ENCODE measurements around the gene PLEKHA1.

Gene PLEKHA1

DNA sequence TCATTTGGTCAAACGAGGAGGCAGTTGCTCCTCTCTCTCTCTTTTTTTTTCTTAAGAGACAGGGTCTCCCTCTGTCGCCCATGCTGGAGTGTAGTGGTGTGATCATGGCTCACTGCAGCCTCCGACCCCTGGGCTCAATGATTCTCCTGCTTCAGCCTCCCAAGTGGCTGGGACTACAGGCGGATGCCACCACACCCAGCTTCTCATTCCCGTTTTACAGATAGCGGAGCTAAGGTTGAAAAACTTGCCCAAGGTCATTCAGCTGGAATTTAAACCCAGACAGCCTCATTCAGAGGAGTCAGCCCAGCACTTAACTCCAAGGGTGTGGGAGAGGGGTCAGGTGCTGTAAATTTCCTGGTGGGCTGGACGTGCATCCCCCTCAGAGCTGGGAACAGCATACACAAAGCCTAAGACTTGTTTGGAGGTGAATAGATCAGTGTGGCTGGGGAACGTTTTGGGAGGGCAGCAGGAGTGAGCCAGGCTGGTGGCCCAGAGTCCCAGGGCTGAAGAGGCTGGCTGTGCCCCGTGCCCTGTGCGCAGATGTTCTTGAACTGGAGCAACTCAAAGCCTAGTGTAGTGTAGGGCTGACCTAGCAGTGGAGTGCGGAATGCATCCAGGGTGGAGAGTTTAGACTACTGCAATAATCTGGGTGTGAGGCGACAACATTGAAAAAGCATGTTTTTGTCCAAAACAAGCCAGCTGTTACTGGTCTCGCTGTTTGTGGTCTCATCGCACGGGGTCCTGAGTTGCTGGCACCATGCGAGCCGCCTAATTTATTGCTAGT lies 89.2 kb downstream of the PLEKHA1 start:
- Histone ChIP-seq H4K20me1 (ENCODE audit: insufficient read depth, low read length) (no peaks in the 10 kb centered on the region), H3K27ac (ENCODE audit: low read length) (no peak overlapping the region), H3K4me3 (ENCODE audit: low read length) (no peak overlapping the region), H3K9ac (ENCODE audit: low read length) (no peak overlapping the region), H3K9me3 (ENCODE audit: insufficient read depth, low read length) (no peaks in the 10 kb centered on the region), H3K27me3 (ENCODE audit: low read depth, low read length) (peaks cover 11% of the 10 kb centered on the region; the same call in 1 of the 2 replicates), H3K79me2 (ENCODE audit: low read length) (no peaks in the 10 kb centered on the region), H2AFZ (ENCODE audit: low read depth, low read length) (no peak overlapping the region), H3K4me2 (ENCODE audit: low read length) (no peak overlapping the region), H3K36me3 (replicated peaks; ENCODE audit: low read depth, low read length) (no peaks in the 10 kb centered on the region), H3K4me1 (ENCODE audit: low read length) (no peaks in the 10 kb centered on the region)
- TF ChIP-seq EZH2phosphoT487 (IDR thresholded peaks at IDR 0.05; ENCODE audit: low read depth) = no peak
- TF ChIP-seq, protein P1, sequence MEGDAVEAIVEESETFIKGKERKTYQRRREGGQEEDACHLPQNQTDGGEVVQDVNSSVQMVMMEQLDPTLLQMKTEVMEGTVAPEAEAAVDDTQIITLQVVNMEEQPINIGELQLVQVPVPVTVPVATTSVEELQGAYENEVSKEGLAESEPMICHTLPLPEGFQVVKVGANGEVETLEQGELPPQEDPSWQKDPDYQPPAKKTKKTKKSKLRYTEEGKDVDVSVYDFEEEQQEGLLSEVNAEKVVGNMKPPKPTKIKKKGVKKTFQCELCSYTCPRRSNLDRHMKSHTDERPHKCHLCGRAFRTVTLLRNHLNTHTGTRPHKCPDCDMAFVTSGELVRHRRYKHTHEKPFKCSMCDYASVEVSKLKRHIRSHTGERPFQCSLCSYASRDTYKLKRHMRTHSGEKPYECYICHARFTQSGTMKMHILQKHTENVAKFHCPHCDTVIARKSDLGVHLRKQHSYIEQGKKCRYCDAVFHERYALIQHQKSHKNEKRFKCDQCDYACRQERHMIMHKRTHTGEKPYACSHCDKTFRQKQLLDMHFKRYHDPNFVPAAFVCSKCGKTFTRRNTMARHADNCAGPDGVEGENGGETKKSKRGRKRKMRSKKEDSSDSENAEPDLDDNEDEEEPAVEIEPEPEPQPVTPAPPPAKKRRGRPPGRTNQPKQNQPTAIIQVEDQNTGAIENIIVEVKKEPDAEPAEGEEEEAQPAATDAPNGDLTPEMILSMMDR (IDR thresholded peaks at IDR 0.05; ENCODE audit: low read depth, low read length) = no peak

DNA sequence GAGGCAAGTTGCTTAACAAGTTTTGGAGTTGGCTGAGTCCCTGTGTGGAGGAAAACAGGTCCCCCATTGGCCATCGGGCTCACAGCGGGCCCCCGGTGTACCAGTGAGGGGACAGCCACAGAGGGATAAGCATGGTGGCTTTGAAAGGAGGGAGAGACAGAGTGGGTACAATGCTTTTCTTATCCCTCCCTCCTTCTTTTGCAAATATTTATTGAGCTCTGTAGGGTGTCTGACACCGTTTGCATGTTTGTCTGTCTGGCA lies 89.7 kb downstream of the PLEKHA1 start:
- Histone ChIP-seq H2AFZ (ENCODE audit: low read depth, low read length) (no peak overlapping the region), H4K20me1 (ENCODE audit: insufficient read depth, low read length) (no peaks in the 10 kb centered on the region), H3K27me3 (ENCODE audit: low read depth, low read length) (peaks cover 11% of the 10 kb centered on the region; the same call in 1 of the 2 replicates), H3K36me3 (replicated peaks; ENCODE audit: low read depth, low read length) (no peaks in the 10 kb centered on the region), H3K4me2 (ENCODE audit: low read length) (no peak overlapping the region), H3K4me1 (ENCODE audit: low read length) (no peaks in the 10 kb centered on the region), H3K4me3 (ENCODE audit: low read length) (no peak overlapping the region), H3K9me3 (ENCODE audit: insufficient read depth, low read length) (no peaks in the 10 kb centered on the region), H3K9ac (ENCODE audit: low read length) (no peak overlapping the region), H3K27ac (ENCODE audit: low read length) (no peak overlapping the region), H3K79me2 (ENCODE audit: low read length) (no peaks in the 10 kb centered on the region)
- TF ChIP-seq EZH2phosphoT487 (IDR thresholded peaks at IDR 0.05; ENCODE audit: low read depth) = no peak
- TF ChIP-seq, protein P1 (IDR thresholded peaks at IDR 0.05; ENCODE audit: low read depth, low read length) = no peak

DNA sequence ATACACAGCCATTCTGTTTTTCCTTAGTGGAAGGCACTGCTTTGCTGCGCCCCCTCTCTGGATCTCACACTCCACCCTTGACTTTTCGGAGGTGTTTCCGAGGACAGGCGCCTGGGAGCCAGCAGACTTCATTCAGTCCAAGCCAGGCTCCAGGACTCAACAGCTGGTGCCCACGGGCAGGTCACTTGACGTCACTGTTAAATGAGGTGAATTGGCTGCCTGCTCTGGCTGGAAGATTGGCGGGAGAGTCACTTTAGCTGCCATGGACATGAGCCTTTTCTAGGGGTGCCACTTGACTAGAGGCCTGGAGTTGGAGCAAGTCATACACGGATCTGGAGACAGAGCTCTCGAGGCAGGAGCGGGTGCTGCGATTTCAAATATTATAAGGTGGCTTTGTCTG lies 90.1 kb downstream of the PLEKHA1 start:
- Histone ChIP-seq H3K79me2 (ENCODE audit: low read length) (no peaks in the 10 kb centered on the region), H3K27ac (ENCODE audit: low read length) (no peak overlapping the region), H3K36me3 (replicated peaks; ENCODE audit: low read depth, low read length) (no peaks in the 10 kb centered on the region), H2AFZ (ENCODE audit: low read depth, low read length) (no peak overlapping the region), H3K27me3 (ENCODE audit: low read depth, low read length) (peaks cover 11% of the 10 kb centered on the region; the same call in 1 of the 2 replicates), H3K4me1 (ENCODE audit: low read length) (no peaks in the 10 kb centered on the region), H4K20me1 (ENCODE audit: insufficient read depth, low read length) (no peaks in the 10 kb centered on the region), H3K9me3 (ENCODE audit: insufficient read depth, low read length) (no peaks in the 10 kb centered on the region), H3K9ac (ENCODE audit: low read length) (no peak overlapping the region), H3K4me3 (ENCODE audit: low read length) (no peak overlapping the region), H3K4me2 (ENCODE audit: low read length) (no peak overlapping the region)
- TF ChIP-seq EZH2phosphoT487 (IDR thresholded peaks at IDR 0.05; ENCODE audit: low read depth) = no peak
- TF ChIP-seq, protein P1 (IDR thresholded peaks at IDR 0.05; ENCODE audit: low read depth, low read length) = no peak

DNA sequence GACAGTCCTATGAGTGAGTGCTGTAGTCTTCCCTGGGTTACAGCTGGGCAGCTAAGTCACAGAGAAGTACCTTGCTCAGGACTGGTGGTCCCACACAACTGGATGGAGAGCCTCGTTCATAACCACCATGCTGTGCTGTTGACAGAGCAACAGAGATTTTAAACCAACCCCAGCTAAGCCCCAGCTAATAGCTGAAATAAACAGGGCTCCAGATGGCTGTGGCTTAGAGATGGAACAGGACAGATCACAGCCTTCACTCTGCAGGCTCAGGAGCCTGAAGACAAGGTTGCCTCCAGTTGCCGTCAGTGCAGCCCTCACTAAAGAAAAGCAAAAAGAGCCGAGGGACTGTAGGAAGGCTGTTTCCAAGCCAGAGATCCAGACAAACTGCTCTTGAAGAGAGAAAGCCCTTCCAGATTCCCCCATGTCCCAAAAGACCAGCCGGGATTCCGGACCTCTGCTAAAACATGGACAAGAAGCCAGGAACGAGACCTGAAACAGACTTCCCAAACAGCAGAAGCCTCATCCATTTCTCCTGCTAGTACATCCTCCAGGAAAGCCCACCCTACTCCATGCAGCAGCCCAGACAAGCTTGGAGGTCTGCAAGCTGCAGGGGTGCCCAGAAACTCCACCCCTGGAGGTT lies 91.0 kb downstream of the PLEKHA1 start:
- H3K27ac ChIP-seq (ENCODE audit: low read length) = no peak overlapping the region
- no peaks in the 10 kb centered on the region for H3K79me2 ChIP-seq (ENCODE audit: low read length)
- H3K36me3 ChIP-seq (replicated peaks; ENCODE audit: low read depth, low read length) = no peaks in the 10 kb centered on the region
- no peak overlapping the region for H3K4me3 ChIP-seq (ENCODE audit: low read length)
- H3K27me3 ChIP-seq (ENCODE audit: low read depth, low read length) = peaks cover 11% of the 10 kb centered on the region; the same call in 1 of the 2 replicates
- no peak overlapping the region for H3K9ac ChIP-seq (ENCODE audit: low read length)
- TF ChIP-seq EZH2phosphoT487 (IDR thresholded peaks at IDR 0.05; ENCODE audit: low read depth) = no peak
- TF ChIP-seq, protein P1 (IDR thresholded peaks at IDR 0.05; ENCODE audit: low read depth, low read length) = no peak
- no peaks in the 10 kb centered on the region for H3K9me3 ChIP-seq (ENCODE audit: insufficient read depth, low read length)
- H4K20me1 ChIP-seq (ENCODE audit: insufficient read depth, low read length) = no peaks in the 10 kb centered on the region
- no peak overlapping the region for H2AFZ ChIP-seq (ENCODE audit: low read depth, low read length)
- H3K4me2 ChIP-seq (ENCODE audit: low read length) = no peak overlapping the region
- H3K4me1 ChIP-seq (ENCODE audit: low read length) = no peaks in the 10 kb centered on the region
